Tibial nerve (tissue), 3 donors: ENCODE results near the gene RPUSD1.

Experiments used
- POLR2A ChIP-seq, 2 donors: fragments of 450-650 bp; IDR thresholded peaks; one replicate each; pipeline ENCODE4 v1.6.1; 2017; ENCODE audit warnings: antibody characterized with exemption in 2 of 2, mild to moderate bottlenecking in 2 of 2, moderate library complexity in 2 of 2
- TF ChIP-seq, protein P1 (sequence below), 5 experiments: fragments of 200-600 bp in 3 of 5; fragments of 450-650 bp in 2 of 5; sonication (generic) in 3 of 5; IDR thresholded peaks; one replicate each; pipeline ENCODE4 v1.5.1; 2016 to 2019; ENCODE audit warnings: antibody characterized with exemption in 5 of 5, mild to moderate bottlenecking in 3 of 5, moderate library complexity in 2 of 5

DNA sequence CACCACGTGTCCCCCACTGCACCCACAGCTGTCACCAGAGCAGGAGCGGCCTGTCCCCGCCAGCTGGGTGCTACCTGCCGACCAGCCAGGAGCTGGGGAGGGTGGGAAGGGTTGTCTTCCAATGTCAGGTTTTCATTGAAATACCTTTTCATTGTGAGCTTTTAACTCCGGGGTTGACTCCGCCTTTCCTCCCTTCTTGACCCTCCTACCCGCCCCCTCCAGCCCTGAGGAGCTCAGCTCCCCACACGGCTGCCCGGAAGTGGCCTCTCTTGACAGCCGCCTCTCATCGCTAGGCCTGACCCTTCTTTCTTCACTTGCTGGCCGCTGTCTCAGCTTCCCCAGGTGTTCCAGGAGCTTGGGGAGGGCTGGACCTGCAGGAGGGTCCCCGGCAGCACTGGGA lies 33.6 kb upstream of the RPUSD1 start:
- TF ChIP-seq, protein P1, sequence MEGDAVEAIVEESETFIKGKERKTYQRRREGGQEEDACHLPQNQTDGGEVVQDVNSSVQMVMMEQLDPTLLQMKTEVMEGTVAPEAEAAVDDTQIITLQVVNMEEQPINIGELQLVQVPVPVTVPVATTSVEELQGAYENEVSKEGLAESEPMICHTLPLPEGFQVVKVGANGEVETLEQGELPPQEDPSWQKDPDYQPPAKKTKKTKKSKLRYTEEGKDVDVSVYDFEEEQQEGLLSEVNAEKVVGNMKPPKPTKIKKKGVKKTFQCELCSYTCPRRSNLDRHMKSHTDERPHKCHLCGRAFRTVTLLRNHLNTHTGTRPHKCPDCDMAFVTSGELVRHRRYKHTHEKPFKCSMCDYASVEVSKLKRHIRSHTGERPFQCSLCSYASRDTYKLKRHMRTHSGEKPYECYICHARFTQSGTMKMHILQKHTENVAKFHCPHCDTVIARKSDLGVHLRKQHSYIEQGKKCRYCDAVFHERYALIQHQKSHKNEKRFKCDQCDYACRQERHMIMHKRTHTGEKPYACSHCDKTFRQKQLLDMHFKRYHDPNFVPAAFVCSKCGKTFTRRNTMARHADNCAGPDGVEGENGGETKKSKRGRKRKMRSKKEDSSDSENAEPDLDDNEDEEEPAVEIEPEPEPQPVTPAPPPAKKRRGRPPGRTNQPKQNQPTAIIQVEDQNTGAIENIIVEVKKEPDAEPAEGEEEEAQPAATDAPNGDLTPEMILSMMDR (IDR thresholded peaks at IDR 0.05), result no peak
- TF ChIP-seq POLR2A (IDR thresholded peaks at IDR 0.05), result no peak
